Measurements from ENCODE around the gene FGF3.
"Not testable (repeated sequence)": the region's sequence is repeated elsewhere in the genome, so short reads cannot be mapped to it uniquely, and the experiment has no call there.

The FGF3 gene

DNA sequence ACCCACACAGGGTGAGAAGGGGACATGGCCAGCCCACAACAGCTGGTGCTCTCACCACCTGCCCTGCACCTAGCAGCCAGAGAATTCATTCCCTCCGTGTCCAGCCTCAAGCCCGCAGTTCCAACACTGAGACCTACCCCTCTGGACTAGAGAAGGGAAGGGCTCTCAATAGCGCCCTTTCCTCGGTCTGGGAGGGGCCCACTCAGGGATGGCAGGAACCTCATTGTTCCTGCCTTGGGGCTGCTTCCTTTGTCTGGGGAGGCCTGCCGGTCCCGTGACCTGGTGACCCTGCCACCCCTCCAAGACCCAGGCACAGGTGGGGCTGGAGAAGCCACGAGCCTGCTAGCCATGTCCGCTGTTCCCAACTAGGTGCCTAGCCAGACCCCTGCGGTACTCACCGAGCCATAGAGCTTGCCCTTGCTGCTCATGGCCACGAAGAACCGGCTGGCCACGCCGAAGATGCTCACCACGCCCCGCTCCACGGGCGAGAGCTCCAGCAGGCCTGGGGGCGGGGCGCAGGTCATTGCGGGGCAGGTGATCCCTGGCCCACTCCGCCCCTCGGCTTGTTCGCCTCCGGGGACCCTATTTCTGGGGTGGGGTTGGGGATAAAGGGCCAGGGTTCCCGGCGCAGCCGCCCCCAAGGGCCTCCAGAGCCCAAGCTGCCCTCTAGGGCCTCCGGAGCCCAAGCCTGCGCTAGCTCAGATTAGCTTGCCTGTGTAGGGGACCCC, 45.4 kb downstream of the FGF3 start:
- DNase-seq (ENCODE audit: low read depth, low spot score): no peak

DNA sequence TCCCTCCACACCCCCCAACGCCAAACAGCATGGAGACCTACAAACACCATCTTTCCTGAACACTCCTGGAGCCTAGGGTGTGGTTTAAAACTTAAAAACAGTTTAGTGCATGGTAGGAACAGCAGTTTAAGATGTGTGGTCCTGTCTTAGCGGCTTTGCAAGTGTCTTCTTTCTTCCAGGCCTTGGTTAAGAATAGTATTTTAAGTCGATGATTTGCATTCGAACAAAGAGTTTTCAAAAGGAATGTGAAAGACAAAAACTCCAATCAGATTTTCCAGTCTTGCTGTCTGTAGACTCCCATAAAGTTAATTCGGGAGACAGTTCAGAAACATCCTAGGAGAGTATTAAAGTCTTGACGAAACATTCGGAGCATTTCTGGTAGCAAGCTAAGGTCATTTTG, 47.8 kb downstream of the FGF3 start:
- no peak for DNase-seq (ENCODE audit: low read depth, low spot score)

DNA sequence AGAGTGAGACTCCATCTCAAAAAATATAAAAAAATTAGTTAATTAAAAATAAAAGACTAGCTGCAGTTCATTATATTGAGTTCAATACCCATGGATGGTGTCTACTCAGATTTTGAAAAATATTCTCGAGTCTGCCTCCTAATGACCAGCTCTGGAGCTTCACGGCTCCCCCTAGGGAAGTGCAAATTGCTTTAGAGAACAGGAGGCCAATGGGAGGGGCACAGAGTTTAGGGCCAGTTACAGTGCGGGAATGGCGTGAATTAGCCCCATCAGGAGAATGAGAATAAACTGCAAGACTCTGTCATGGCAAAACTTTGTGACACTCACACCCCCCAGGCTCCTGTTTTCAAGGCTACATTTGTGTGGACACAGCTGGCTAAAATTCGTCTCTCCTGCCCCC, 48.7 kb downstream of the FGF3 start:
- no peak for DNase-seq (ENCODE audit: low read depth, low spot score)

DNA sequence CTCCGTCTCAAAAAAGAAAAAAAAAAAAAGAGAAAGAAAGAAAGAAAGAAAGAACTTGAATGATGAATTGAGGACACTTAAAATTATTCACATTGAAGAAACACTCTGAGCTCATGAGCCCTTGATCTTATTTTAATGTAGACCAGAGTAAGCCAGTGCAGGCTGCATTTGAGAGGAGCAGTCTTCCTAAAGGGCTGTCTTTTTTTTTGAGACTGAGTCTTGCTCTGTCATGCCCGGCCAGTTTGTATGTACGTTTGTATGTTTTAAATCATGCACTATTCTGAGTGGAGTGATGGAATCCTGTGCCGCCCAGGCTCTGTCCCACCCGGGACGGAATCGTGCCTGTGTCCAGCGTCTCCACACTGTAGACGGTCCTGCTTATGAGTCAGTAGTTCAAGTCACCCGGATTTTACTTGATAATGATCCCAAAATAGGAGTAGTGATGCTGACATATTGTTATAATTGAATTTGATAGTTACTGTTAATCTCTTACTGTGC, 53.7 kb downstream of the FGF3 start:
- no peak for DNase-seq (ENCODE audit: low read depth, low spot score)

DNA sequence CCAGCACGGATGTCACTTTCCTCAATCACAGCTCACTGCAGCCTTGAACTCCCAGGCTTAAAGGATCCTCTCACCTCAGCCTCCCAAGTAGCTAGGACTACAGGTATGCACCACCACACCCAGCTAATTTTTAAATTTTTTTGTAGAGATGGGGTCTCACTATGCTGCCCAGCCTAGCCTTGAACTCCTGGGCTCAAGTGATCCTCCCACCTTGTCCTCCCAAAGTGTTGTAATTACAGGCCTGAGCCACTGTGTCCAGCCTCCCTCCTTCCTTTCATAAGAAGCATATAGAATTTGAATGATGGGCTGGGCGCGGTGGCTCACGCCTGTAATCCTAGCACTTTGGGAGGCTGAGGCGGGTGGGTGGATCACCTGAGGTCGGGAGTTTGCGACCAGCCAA, 54.3 kb downstream of the FGF3 start:
- not testable (repeated sequence) for DNase-seq (ENCODE audit: low read depth, low spot score)

DNA sequence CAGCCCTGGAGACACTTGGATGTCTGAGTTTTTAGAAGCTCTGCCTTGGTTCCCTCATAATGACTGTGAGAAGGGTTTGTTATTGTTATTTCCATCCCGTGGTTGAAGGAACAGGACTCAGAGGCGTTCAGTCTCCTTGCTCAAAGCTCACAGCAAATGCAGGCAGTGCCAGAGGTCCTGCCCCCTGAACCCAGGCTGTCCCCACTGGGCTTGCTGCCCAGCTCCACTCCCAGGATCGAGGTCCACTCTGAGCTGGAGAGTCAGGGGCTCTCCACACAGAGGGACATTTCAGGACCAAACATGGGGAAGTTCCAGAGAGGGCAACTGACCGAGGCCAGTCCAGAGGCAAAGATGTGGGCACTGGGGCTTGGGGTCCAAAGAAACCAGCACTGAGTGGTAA, 58.9 kb downstream of the FGF3 start:
- DNase-seq (ENCODE audit: low read depth, low spot score): no peak
